Activated T-cell treated with anti-CD3 and anti-CD28 coated beads, Interleukin-2, amount 50 U/mL, for 48 hours (primary cell): ENCODE results near the gene DSTN.

Experiments used
- DNase-seq, 2 experiments: peaks; one replicate each; pipeline ENCODE4 v3.0.0-alpha.2; 2020

The DSTN gene

GRCh38 chr20:17613328-17614175 is 43.7 kb downstream of the DSTN start:
- peak in 1 of 2 experiments; percentile 18 for DNase-seq

- peak; percentile 13 to 14 for DNase-seq
Observed at GRCh38 chr20:17614176-17614811, 44.4 kb downstream of the DSTN start.

GRCh38 chr20:17614812-17615644 is 45.2 kb downstream of the DSTN start:
- DNase-seq: peak; percentile 12 to 14

DNA sequence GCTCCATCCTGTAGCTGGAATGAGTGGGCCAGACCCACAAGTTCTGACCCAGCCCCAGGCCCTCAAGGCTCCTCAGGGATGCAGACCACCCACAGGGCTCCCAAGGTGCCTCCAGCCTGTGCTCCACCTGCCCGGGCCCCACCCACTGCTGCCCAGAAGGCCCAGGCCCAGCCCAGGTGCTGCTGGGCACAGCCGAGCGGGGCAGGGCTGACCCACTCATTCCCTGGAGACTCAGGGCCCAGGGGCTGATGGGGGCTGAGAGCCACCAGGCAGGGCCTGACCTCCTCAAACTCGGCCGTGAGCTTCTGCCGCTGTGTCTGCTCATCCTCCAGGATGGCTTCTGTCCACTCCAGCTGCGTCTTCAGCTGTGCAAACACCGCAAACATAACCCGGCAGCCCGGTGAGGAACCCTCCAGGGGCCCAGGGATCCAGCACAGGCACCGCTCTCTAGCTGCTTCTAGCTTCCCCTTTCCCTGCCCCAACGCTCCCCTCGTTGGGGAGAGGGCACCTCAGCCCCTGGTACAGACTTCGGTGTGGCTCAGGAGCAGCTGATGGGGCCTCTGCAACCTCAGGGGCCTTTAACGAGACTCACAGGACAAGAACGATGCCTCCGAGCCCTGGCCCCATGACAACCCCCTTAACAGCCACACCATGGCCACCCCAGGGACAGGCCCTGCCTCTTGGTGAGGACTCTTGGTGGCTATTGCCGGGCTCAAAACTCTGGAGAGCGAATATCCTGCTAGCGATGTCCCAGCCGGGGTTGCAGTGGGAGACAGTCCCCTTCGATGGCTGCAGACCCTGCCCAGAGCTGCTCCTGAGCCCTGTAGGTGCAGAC is 46.0 kb downstream of the DSTN start:
- peak; percentile 10 to 13 for DNase-seq

GRCh38 chr20:17616480-17617211 is 46.8 kb downstream of the DSTN start:
- DNase-seq: peak; percentile 7 to 12

DNA sequence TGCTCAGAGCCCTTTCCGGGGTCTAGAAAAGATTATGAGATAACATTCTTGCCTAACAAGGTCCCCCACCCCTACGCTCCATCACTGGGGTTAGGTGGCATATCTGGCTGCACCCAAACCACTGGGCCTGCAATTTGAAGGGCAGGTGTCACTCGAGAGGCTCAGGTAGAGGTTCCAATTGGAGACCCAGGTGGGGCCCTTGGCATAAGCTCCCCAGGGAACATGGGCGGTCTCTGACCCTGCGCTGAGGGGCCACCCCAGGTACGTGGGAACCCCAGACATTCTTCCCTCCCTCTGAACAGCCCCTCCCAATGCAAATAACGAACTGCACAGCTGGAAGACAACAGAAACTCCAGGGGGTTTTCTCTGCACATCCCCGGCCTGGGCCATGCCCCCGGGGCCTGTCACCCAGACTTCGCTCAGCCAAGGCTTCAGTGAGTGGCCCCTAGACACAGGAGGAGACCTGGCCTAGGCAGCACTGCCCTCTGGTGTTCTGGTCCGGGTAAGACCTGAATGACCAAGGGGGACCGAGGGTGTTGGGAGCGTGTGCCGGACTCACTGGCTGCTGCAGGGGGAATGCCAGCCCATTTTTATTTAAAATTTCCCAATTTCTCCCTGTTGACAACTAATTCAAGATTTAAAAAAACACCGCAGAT is 47.5 kb downstream of the DSTN start:
- peak; percentile 65 to 68 for DNase-seq

DNA sequence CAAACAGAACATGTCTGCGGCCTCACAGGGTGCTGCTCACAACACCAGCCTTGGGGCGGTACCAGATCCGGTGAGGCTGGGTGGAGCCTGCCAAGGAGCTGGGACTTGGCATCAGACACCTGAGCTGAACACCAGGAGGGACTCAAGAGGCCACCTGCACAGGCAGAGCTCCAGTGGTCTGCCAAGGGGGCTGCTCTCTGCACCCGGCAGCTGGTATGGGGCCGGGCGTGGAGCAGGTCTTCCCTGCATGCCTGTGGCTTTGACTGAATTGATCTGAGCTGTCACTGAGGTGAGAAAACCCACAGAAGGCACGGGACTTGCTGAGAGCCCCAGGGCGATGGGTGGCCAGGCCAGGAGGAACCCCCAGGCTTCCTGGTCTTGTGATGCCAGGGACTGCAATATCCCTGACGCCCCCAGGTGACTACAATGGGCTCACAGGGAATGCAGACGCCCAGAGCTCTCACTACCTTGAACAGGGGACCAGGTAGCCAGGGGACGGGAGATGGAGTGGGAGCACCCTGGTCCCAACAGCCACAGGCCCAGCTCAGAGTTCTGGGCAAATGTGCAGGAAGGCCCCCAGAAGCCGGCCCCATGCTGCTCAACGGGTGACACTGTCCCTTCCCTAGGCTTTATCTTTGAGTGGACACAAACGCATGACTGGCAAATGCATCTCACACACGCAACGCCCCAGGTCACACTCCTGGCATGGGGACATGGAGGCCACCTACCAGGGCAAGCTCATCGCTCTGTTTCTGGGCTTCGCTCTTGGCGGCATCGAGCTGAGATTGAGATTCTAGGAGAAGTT is 48.2 kb downstream of the DSTN start:
- peak in 1 of 2 experiments; percentile 17 for DNase-seq

GRCh38 chr20:17618673-17619013 is 48.8 kb downstream of the DSTN start:
- DNase-seq: no peak

- peak; percentile 9 to 10 for DNase-seq
Observed at GRCh38 chr20:17619351-17620093, 49.6 kb downstream of the DSTN start.

DNA sequence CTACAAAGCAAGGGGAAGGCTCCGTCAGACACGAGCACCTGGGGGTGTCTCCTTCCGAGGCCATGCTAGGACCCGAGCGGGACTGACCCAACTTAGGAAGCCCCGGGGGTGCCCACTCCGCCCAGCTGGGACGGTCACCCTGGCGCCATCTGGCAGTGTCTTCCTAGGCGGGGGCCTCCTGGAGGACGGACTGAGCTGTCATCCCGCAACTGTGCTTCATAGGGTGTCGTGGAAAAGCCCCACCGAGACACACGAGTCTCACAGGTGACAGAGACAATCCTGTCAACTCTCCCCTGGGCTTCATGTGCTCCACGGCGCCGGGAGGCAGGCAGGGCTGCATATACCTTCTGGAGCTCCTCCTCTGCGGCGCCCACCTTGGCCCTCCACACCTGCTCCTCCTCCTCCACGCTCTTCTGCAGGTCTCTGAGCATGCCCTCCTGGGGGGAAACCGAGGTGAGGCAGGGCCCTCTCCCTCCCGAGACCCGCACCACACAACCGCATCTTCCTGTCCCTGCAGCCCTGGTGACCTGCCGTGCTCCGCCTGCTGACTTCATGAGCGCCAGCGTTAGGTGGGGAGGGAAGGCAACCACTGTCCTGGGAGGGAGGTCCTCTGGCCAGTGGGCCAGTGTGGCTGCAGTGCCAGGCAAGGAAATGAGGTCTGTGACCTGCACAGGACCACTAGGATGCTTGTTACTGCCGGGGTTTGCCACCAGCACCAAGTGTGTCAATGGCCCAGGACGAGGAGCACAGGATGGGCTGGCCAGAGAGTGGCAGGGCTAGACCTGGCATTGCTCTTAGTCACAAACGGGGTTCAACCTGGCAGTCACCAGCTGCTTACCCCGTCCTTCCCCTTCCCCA is 50.7 kb downstream of the DSTN start:
- peak in 1 of 2 experiments; percentile 10 for DNase-seq

DNA sequence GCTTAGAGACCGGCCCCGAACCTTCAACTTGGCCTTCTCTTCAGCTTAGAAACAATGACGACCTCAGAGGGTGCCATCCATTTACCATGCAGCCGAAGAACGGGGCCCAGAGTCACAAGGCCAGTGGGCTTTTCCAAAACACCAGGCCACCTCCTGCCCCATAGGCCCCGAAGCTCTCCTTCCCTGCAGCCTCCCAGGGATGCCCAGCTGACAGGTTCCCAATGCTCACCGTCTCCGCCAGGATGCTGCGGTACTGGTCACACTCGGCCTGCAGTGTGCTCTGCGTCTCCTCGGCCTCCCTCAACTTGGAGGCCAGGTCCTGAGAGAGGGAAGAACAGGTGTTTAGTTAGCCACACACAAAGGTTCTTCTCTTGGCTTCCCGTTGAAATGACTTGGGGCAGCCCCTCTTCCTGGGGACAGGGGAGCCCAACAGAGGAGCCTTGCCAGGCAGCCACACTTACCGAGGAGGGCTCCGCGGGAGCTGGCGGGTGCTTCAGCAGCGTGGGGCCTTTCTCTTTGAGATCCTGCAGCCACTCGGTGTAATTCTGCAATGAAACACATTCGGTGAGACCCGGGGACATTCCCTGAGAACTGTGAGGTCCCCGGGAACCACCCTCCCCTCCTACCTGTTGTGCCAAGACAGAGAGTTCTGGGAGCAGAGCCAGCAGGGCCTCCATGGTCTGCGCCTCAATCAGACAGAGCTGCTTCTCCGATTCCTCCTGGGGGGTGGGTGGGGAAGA is 51.5 kb downstream of the DSTN start:
- DNase-seq: no peak

- DNase-seq: no peak
Observed at GRCh38 chr20:17622086-17622850, 52.4 kb downstream of the DSTN start.

- no peak for DNase-seq
Observed at GRCh38 chr20:17622851-17623508, 53.1 kb downstream of the DSTN start.

DNA sequence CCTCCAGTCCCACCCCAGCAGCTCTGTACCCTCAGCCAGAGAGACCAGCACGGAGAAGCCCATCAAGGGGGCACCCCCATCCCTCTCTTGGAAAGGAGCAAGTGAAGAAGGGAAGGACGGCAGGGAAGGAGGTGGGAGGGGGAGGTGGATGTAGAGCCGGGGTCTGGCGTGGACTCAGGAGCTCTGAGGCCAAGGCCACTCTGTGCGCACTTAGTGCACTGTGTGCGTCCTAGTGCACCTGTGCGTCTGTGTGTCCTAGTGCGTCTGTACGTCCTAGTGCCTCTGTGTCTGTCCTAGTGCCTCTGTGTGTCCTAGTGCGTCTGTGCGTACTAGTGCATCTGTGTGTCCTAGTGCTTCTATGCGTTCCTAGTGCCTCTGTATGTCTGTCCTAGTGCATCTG is 54.2 kb downstream of the DSTN start:
- no peak for DNase-seq

- no peak for DNase-seq
Observed at GRCh38 chr20:17624551-17625245, 54.8 kb downstream of the DSTN start.
